ENCODE results near the gene CFAP300. TPM values are rescaled to one million over a fixed set of nuclear protein-coding genes. Genes with fewer than 3 reads are reported as not detected.
A peak's percentile ranks its signal among the peaks of the same experiment; 100 is the strongest.

The CFAP300 gene
- total and polyA plus RNA-seq, 5 experiments from 2014 or later: not detected

GRCh38 chr11:102036757-102037156, 10.5 kb upstream of the CFAP300 start:
- POLR2A ChIA-PET: no interaction called here
- no peak for ATAC-seq
- Mint-ChIP-seq H3K27me3 (peaks cover 8 to 37% (median 18%) of the 10 kb centered on the region in 5 donors), H3K4me3 (no peak overlapping the region), H3K4me1 (no peaks in the 10 kb centered on the region), H3K27ac (no peak overlapping the region), H3K9me3 (peaks cover 0 to 29% (median 8%) of the 10 kb centered on the region in 9 donors), H3K36me3 (peaks cover 0 to 14% (median 2%) of the 10 kb centered on the region in 3 donors)
- no peak for DNase-seq

DNA sequence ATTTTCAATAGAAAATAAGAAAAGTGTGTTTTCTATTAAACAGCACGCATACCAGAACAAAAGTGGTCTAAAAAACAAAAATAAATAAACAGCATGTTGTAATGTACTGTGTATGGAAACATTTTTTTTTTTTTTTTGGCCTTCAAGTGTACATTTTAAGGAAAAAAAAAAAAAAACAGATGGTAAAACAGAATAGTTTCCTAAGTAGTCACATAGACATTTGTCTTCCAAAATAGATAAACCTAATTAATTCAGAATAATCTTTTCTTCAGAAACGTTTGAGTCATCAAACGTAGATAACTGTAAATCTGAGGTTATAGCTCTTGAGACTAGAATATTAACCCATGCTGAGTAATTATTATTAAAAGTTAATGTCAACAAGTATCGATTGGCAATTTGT, 396 bp upstream of the CFAP300 start:
- Mint-ChIP-seq H3K4me3 (peak overlapping the region in 9 of 10 donors; percentile 43 to 76 (median 61)), H3K36me3 (peaks cover 2 to 20% (median 4%) of the 10 kb centered on the region in 3 donors), H3K9me3 (peaks cover 0 to 27% (median 10%) of the 10 kb centered on the region in 9 donors), H3K27ac (no peak overlapping the region), H3K4me1 (peaks cover 3 to 13% (median 11%) of the 10 kb centered on the region in 4 donors), H3K27me3 (peaks cover 24 to 54% (median 41%) of the 10 kb centered on the region in 5 donors)
- DNase-seq (no peak), ATAC-seq (no peak)
- POLR2A ChIA-PET: no interaction called here

DNA sequence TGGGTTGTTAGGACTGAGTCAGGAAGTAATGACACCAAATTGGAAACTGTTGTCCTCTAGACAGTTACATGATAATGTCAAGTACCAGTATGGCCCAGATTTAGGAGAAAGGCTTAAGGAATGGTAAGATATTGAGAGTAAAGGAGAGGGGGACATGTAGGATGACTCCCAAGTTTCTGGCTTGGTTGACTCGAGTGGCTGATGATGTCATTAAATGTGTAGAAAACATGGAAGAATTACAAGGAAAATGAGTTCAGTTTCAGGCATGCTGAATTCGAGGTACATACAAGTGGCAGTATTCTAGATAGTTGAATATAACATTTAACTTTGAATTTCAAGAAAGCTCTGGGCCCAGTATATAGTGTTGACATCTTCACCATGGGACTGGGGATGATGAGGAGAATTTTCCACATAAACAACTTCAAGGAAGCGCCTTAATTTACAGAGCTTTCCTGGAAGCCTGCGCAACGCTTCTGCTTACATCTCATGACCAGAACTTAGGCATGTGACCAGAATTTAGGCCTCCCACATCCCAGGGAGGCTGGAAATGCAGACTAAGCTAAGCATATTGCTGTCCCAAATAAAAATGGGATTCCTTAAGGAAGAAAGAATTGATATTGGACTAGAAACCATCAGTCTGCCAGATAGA, 3.8 kb downstream of the CFAP300 start:
- H3K4me3 Mint-ChIP-seq: no peak overlapping the region
- DNase-seq: no peak
- H3K27me3 Mint-ChIP-seq: peaks cover 12 to 44% (median 36%) of the 10 kb centered on the region in 5 donors
- peaks cover 0 to 5% (median 0%) of the 10 kb centered on the region in 9 donors for H3K9me3 Mint-ChIP-seq
- POLR2A ChIA-PET: no interaction called here
- peaks cover 3 to 13% (median 11%) of the 10 kb centered on the region in 4 donors for H3K4me1 Mint-ChIP-seq
- ATAC-seq: no peak
- peaks cover 0 to 11% (median 3%) of the 10 kb centered on the region in 3 donors for H3K36me3 Mint-ChIP-seq
- no peak overlapping the region for H3K27ac Mint-ChIP-seq

GRCh38 chr11:102061276-102061675, 14.0 kb downstream of the CFAP300 start:
- H3K27ac Mint-ChIP-seq: no peak overlapping the region
- no peak overlapping the region for H3K4me3 Mint-ChIP-seq
- DNase-seq (no peak), ATAC-seq (no peak)
- H3K9me3 Mint-ChIP-seq: no peaks in the 10 kb centered on the region
- peaks cover 12 to 24% (median 16%) of the 10 kb centered on the region in 5 donors for H3K27me3 Mint-ChIP-seq
- H3K36me3 Mint-ChIP-seq: no peaks in the 10 kb centered on the region
- no peaks in the 10 kb centered on the region for H3K4me1 Mint-ChIP-seq
- POLR2A ChIA-PET: no interaction called here

- no peaks in the 10 kb centered on the region for H3K9me3 Mint-ChIP-seq
- peaks cover 12 to 21% (median 16%) of the 10 kb centered on the region in 5 donors for H3K27me3 Mint-ChIP-seq
- POLR2A ChIA-PET: no interaction called here
- ATAC-seq: no peak
- no peak overlapping the region for H3K27ac Mint-ChIP-seq
- no peak for DNase-seq
- no peak overlapping the region for H3K4me3 Mint-ChIP-seq
- H3K4me1 Mint-ChIP-seq: no peaks in the 10 kb centered on the region
- no peaks in the 10 kb centered on the region for H3K36me3 Mint-ChIP-seq
Observed at GRCh38 chr11:102062106-102062505, 14.9 kb downstream of the CFAP300 start.

DNA sequence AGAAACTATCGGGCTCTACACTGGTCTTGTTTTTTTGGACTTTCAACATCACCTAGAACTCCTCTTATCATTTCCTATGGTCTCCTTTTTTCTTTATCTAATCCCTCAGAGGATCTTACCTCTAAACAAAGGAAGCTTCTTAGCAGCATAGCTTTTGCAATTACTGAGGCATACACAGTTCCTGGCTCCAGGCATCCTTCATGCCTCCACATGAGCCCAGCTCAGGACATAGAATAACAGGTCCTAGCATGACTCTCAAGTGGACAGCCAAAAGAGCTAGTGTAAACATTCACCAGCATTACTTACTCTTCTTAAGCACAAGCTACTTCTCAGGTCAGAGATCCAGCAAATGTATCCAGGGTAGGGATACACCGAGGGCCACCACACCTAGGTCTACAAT, 17.1 kb downstream of the CFAP300 start:
- POLR2A ChIA-PET: no interaction called here
- DNase-seq (no peak), ATAC-seq (no peak)
- Mint-ChIP-seq H3K4me1 (no peaks in the 10 kb centered on the region), H3K36me3 (no peaks in the 10 kb centered on the region), H3K27ac (no peak overlapping the region), H3K9me3 (no peaks in the 10 kb centered on the region), H3K27me3 (peaks cover 12 to 16% (median 14%) of the 10 kb centered on the region in 5 donors), H3K4me3 (no peak overlapping the region)

DNA sequence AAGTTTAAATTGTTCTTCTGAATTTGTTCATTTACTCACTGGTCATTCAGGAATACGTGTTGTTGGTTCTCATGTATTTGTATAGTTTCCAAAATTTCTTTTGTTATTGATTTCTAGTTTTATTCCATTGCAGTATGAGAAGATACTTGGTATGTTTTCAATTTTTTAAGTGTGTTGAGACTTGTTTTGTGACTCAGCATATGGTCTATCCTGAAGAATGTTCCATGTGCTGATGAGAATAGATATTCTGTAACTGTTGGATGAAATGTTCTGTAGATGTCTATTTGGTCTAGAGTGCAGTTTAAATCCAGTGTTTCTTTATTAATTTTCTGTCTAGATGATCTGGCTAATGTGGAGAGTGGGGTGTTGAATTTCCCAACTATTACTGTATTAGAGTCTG, 23.5 kb downstream of the CFAP300 start:
- peaks cover 4 to 36% (median 30%) of the 10 kb centered on the region in 9 donors for H3K9me3 Mint-ChIP-seq
- no peak overlapping the region for H3K27ac Mint-ChIP-seq
- DNase-seq (no peak), ATAC-seq (no peak)
- H3K36me3 Mint-ChIP-seq: peaks cover 0 to 21% (median 5%) of the 10 kb centered on the region in 3 donors
- POLR2A ChIA-PET: no interaction called here
- no peak overlapping the region for H3K4me3 Mint-ChIP-seq
- no peaks in the 10 kb centered on the region for H3K4me1 Mint-ChIP-seq
- peaks cover 0 to 3% (median 0%) of the 10 kb centered on the region in 5 donors for H3K27me3 Mint-ChIP-seq

DNA sequence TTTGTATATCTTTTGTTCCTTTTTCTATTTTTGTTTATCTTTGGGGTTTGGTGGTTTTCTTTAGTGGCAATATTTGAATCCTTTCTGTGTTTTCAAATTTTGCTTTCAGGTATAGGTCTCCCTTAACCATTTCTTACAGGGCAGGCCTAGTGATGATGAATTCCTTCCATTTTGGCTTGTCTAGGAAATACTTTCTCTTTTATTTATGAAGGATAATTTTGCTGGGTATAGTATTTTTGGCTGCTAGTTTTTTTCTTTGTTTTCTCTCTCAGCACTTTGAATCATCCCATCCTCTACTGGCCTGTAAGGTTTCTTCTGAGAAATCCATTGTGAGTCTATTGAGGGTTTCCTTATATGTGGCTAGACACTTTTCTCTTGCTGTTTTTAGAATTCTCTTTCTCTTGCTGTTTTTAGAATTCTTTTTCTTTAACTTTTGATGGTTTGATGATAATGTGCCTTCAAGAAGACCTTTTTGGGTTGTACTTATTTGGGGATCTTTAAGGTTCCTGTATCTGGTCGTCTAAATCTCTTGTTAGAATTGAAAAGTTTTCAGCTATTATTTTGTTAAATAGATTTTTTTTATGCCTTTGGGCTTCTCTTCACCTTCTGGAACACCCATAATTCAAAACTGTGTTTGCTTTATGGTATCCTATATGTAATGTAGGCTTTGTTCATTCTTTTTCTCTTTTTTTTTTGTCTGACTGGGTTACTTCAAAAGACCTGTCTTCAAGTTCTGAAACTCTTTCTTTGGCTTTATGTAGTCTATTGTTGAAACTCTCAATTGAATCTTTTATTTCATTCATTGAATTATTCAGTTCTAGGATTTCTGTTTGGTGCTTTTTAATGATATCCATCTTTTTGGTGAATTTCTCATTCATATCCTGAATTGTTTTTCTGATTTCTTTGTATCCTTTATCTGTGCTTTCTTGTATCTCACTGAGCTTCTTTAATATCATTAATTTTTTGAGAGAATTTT, 24.5 kb downstream of the CFAP300 start:
- Mint-ChIP-seq H3K27ac (no peak overlapping the region), H3K4me1 (no peaks in the 10 kb centered on the region), H3K9me3 (peaks cover 4 to 36% (median 30%) of the 10 kb centered on the region in 9 donors), H3K36me3 (peaks cover 0 to 21% (median 5%) of the 10 kb centered on the region in 3 donors), H3K4me3 (no peak overlapping the region), H3K27me3 (peaks cover 0 to 8% (median under 1%) of the 10 kb centered on the region in 5 donors)
- no peak for ATAC-seq
- no peak for DNase-seq
- POLR2A ChIA-PET: no interaction called here

GRCh38 chr11:102073253-102073652, 26.0 kb downstream of the CFAP300 start:
- H3K4me3 Mint-ChIP-seq: peak overlapping the region in 1 of 10 donors; percentile 60
- peaks cover 4 to 36% (median 30%) of the 10 kb centered on the region in 9 donors for H3K9me3 Mint-ChIP-seq
- no peaks in the 10 kb centered on the region for H3K4me1 Mint-ChIP-seq
- peaks cover 0 to 21% (median 5%) of the 10 kb centered on the region in 3 donors for H3K36me3 Mint-ChIP-seq
- DNase-seq (no peak), ATAC-seq (no peak)
- peaks cover 0 to 8% (median 2%) of the 10 kb centered on the region in 5 donors for H3K27me3 Mint-ChIP-seq
- POLR2A ChIA-PET: no interaction called here
- no peak overlapping the region for H3K27ac Mint-ChIP-seq

- no peaks in the 10 kb centered on the region for H3K36me3 Mint-ChIP-seq
- peaks cover 0 to 2% (median 0%) of the 10 kb centered on the region in 9 donors for H3K9me3 Mint-ChIP-seq
- H3K4me1 Mint-ChIP-seq: no peaks in the 10 kb centered on the region
- H3K27me3 Mint-ChIP-seq: peaks cover 5 to 14% (median 8%) of the 10 kb centered on the region in 5 donors
- DNase-seq (no peak), ATAC-seq (no peak)
- H3K27ac Mint-ChIP-seq: no peak overlapping the region
- POLR2A ChIA-PET: no interaction called here
- no peak overlapping the region for H3K4me3 Mint-ChIP-seq
Observed at GRCh38 chr11:102079625-102080024, 32.4 kb downstream of the CFAP300 start.

- H3K27me3 Mint-ChIP-seq: peaks cover 6 to 14% (median 8%) of the 10 kb centered on the region in 5 donors
- ATAC-seq (no peak), DNase-seq (no peak)
Observed at GRCh38 chr11:102081313-102081712, 34.1 kb downstream of the CFAP300 start.

DNA sequence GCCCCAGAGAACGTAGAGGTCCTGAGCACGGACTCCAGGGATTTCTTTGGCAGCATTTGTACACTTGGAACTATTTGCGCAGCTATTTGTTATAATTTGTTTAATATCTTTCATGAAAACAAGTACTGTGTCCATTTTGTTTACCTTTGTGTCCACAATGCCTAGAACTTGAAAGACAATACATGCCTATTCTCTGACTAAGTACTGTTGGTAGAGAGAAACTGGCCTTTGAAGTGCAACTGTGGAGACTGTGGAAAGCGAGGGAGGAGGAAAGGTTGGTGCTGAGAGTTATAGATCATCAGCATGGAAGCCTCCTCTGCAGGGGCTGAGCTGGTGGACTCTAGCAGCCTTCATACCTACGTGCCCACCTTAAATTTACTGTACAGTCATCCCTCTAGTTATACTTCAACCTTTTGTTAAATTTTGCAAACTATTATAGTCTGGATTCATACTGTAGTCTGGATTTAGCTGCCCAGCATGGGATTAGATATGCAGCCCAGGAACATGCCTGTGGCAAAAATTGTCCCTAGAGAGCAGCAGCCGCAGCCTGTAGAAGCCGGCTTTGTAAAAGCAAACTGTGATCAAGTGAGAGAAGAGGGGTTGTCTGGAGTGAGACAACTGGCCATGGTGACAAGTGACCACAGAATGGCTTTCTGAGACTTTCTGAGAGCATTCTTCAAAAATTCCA, 38.8 kb downstream of the CFAP300 start:
- Mint-ChIP-seq H3K4me3 (no peak overlapping the region), H3K4me1 (peaks cover 0 to 2% (median 0%) of the 10 kb centered on the region in 4 donors), H3K36me3 (no peaks in the 10 kb centered on the region), H3K9me3 (peaks cover 0 to 7% (median 0%) of the 10 kb centered on the region in 9 donors), H3K27me3 (peaks cover 0 to 11% (median 6%) of the 10 kb centered on the region in 5 donors), H3K27ac (no peak overlapping the region)
- DNase-seq: no peak
- POLR2A ChIA-PET: no interaction called here
- no peak for ATAC-seq

More at GRCh38 chr11:102081313-102081712, 34.1 kb downstream of the CFAP300 start:
- Mint-ChIP-seq H3K4me1 (no peaks in the 10 kb centered on the region), H3K4me3 (no peak overlapping the region), H3K9me3 (peaks cover 0 to 7% (median 0%) of the 10 kb centered on the region in 9 donors), H3K27ac (no peak overlapping the region), H3K36me3 (no peaks in the 10 kb centered on the region)
- POLR2A ChIA-PET: no interaction called here
